HG03354 (cell line): ENCODE data around the gene OR5AN1.

Source experiments
- ATAC-seq: cut with Tn5 transposase; IDR thresholded peaks from one replicate; pipeline ENCODE4 v1.9.1; 2021; ENCODE audit warnings: mild to moderate bottlenecking; ENCODE audit not compliant: unreplicated experiment, poor library complexity, severe bottlenecking

Gene OR5AN1

DNA sequence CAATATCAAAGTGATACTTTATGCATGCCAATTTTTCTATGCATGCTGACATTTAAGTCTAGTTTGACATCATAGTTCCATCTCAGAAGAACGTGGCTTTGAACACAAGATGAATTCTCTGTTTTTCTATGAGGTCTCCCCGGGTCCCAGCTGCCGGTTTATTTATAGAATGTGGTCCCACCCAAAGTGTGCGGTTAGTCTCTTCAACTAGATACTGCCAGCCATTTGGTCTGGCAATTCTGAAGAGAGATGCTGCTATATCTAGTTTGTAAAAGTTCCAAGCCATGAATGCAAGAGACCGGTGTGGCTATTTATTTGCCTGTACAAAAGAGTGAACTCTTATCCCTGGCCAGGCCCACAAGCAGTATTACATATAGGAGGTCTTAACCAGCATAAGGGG is 58.3 kb downstream of the OR5AN1 start:
- ATAC-seq, result no peak

DNA sequence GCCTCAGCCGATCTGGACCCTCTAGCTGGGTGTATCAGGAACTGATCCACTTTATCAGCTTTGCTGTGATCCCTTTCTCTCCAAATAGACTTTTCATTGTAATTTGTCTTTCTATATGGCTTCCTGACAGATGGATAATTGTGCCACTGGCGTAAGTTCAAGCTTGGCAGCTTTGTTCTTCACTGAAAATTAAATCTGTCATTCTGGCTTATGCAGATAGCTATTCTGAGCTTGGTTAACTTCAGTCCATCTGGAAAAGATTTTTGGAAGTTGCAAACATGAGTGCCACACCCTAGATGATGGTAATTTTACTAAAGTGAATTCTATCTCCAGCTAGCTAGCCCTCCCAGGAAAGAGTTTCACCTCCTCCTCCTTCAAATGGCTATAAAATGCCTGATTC is 59.5 kb downstream of the OR5AN1 start:
- no peak for ATAC-seq
